Erythroblast (primary cell): Measurements from ENCODE around the gene OLFM1.

Source experiments
- GATA1 ChIP-seq: IDR thresholded peaks from 2 replicates; pipeline ENCODE4 v1.6.1; 2011; ENCODE audit warnings: low read depth, mild to moderate bottlenecking, control low read depth, low read length, moderate library complexity
- POLR2A ChIP-seq: IDR thresholded peaks from 2 replicates; pipeline ENCODE4 v1.6.1; 2011; ENCODE audit warnings: mild to moderate bottlenecking, low read length

GRCh38 chr9:135131488-135131887 is 44.0 kb downstream of the OLFM1 start:
- TF ChIP-seq POLR2A (no peak), GATA1 (no peak)
